A172 (cell line): Measurements from ENCODE around the gene CFAP161. TPM values are rescaled to one million over a fixed set of nuclear protein-coding genes. Genes with fewer than 3 reads are reported as not detected.

Source experiments
- DNase-seq: peaks from one replicate; pipeline ENCODE4 v3.0.0-alpha.2; 2015; ENCODE audit warnings: low spot score
- total RNA-seq: library from RNA; depleted of rRNA; stranded (reverse); fragments of >200 nt; shearing (Covaris generic); gene quantifications from 2 replicates; pipeline ENCODE4 v1.2.3, GENCODE V29; 2014; rRNA removed

CFAP161 gene, protein sequence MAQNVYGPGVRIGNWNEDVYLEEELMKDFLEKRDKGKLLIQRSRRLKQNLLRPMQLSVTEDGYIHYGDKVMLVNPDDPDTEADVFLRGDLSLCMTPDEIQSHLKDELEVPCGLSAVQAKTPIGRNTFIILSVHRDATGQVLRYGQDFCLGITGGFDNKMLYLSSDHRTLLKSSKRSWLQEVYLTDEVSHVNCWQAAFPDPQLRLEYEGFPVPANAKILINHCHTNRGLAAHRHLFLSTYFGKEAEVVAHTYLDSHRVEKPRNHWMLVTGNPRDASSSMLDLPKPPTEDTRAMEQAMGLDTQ
- total RNA-seq, result not detected in 2 replicates

DNA sequence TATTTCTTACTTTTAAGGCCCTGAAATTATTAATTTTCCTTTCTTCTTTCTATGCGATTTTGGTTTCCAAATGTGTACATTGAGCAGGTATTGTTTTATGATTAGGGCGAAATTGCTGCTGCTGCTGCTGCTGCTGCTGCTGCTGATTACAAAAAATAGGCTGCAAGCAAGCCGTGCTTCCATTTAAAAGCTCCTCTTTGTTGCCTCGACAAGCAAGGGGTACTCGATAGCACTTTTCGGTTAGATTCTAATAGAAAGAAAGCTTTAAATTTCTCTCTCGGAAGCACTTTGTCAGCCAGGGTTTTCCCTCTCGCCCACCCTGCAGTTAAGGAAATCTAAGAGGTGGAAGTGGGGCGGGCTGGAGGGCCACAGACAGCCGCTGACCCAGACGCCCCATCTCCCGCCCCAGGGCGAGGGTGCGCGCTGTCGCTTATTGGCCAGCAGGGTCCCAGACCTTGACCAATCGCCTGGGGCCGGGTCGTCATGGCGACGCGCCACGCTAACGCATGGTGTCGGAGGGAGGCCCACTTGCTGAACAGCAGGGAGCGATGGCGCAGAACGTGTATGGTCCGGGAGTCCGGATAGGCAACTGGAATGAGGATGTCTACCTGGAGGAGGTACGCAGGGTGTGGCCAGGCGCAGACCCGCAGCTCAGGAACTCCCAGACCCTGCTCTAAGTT, at the start of gene CFAP161:
CFAP161 (plus strand) TSS at position 489 of the 680 bp plus-strand sequence; CDS start at position 549, 60 bp downstream.
- DNase-seq, result peak; percentile 4

DNA sequence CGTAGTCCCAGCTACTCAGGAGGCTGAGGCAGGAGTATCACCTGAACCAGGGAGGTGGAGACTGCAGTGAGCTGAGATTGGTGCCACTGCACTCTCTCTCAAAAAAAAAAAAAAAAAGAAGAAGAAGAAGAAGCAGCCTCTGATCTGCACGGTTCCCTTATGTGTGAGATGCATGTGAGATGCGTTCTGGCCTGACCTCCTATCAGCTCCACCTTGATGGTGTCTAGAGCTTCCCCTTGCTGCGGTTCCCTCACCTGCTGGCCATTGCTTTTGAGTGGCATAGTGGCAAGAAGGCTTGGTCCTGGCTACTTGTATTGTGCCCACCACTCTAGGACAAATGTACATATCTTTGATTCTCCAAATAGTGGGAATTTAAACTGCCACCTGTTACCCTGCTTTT, 49.4 kb upstream of the CFAP161 start:
- DNase-seq, result no peak

GRCh38 chr15:81085213-81085612, 48.9 kb upstream of the CFAP161 start:
- DNase-seq, result no peak

DNA sequence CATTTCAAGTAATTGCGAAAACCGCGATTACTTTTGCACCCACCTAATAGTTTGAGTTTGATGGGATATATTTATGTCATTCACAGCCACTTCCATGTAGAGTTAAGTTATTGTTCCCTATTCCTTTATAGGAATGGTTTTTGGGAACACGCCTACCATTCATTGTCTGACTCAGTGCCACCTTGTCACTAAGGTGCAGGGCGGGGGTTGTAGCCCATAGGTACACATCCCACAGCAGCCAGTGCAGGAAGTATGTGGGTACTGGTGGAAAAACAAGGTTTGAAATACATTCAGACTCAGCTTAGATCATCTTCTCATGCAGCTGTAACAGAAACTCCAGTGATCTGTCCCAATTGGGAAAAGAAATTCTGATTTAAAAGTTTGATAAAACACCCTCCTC, 48.2 kb upstream of the CFAP161 start:
- no peak for DNase-seq

- no peak for DNase-seq
Observed at GRCh38 chr15:81087066-81087465, 47.0 kb upstream of the CFAP161 start.

- DNase-seq, result no peak
Observed at GRCh38 chr15:81087694-81088093, 46.4 kb upstream of the CFAP161 start.

DNA sequence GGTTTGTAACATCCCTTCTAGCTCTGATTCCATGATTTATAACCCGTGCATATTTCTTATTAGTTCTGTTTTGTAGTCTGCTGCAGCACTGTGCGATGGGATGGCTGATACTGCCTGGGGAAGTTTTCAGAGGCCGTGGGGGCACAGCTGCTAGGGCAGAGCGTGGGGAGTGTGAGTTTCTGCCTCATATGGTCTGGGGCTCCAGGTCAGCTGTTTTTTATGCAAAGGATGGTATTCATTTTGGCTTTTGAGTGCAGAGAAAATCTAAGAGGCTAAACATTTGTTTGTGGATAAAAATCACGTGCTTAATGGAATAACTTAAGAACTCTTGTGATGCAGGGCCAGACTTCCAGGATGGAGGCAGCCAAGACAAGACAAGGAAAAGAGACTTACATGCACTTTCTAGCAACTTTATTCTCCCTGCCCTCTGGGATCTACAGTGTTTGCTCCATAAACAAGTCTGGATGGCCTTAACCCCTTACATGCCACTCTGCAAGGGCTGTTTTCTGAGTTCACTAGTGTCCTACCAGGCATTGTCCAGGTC, 45.5 kb upstream of the CFAP161 start:
- no peak for DNase-seq

DNA sequence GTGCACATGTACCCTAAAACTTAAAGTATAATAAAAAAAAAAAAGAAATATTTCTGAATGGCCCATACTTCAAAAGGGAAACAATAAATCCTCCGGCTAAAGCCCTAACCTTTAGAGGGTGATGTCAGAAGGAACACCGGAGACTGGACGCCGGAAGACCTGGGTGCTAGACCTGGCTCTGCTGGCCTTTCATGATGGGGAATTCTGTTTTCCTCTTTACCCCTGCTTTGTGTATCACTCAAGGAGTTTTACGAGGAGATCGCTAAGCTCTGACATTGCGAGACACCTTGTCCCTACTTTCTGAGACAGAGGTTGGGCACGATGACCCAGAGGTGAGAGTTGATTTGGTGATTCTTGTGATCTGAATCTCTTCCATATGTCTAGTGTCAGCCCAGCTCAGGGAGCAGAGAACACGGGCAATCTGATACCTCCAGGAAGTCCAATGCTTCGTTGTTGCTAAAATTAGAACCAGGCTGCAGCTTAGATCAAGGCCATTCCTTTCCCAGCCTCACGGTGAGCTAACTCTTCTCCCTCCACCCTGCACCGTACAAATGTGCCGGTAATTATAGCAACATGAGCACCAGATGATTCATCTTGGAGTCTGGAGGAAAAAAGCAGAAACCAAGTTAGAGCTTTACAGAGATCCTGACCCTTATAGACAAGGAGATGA, 42.0 kb upstream of the CFAP161 start:
- peak; percentile 90 for DNase-seq

DNA sequence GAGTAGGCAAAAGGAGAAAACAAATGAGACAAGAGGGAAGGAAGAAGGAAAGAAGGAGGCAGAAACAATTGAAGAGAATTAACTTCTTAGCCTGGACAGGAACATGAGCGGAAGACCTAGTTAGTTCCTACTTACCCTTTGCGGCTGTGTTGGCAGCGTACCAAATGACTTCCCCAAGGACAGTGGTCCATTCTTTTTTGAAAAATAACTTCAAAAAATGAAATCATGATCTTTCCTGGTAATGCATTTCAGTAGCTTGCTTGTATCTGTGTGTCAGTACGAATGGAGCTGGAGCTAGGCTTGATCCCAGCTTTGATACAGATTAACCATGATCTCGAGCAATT, 41.5 kb upstream of the CFAP161 start:
- DNase-seq, result no peak

DNA sequence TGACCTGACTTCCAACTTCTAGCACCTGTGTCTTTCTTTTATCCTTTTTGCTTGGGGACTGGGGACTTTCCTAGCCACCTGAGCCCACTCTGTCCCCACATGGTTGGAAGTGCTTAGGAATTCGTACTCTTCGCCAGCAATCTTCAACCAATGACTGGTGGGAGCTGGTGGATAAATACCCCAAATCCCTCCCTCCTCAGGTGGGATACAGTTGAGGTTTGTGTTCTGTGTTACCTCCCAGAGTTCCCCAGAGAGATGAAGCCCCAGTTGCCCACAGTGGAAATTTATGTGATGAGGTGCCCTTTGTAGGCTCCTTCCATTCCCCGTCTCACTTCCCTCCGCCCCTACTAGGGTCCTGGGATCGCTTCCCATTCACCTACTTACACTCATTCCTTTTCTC, 40.1 kb upstream of the CFAP161 start:
- DNase-seq, result no peak

GRCh38 chr15:81095690-81096365, 38.2 kb upstream of the CFAP161 start:
- no peak for DNase-seq

- DNase-seq, result no peak
Observed at GRCh38 chr15:81096398-81096797, 37.7 kb upstream of the CFAP161 start.

DNA sequence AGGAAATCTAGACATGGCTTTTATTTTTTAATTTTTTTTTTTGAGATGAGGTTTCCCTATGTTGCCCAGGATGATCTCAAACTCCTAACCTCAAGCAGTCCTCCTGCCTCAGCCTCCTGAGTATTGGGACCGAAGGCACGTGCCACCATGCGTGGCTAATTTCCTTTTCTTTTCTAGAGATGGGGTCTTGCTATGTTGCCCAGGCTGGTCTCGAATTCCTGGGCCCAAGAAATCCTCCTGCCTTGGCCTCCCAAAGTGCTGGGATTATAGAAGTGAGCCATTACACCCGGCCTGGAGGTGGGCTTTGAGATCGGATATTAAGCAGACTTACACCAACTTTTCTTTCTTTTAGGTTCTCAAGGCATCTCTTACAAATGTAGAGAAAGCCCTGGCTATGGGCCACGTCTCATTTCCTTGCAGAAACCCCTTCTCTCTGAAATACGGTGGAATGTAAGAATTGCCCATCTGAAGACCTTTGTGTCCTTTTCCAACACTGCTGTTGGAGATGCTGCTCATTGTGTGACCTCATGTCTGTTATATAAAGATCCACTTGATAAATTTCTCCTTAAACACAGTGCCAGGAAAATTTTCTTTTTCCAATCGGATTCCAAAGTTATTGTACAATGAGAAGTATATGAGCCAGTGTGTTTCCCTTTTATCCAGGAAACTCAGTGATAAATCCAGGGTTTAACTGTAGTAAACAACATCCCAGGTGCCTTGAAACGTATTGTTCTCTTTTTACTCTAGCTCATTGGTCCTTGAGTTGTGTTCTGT, 36.8 kb upstream of the CFAP161 start:
- DNase-seq, result no peak

DNA sequence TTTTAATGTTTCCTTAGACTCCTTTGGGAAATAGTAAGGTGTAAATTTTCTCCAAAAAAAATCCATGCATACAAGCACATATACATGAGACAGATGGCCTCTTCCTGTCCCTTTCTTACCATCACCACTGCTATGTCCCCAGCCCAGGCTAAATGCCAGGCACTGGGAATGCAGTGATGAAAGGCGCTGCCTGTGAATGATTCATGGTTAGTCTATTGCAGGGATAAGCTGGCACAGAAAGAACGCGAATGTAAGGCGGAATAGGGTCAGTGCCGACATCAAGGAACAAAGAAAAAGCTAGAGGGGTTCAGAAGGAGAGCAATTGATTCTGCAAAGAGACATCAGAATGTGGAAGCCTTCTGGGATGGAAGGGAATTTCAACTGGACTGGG, 36.2 kb upstream of the CFAP161 start:
- DNase-seq, result peak; percentile 34

- DNase-seq, result no peak
Observed at GRCh38 chr15:81098349-81098748, 35.7 kb upstream of the CFAP161 start.

DNA sequence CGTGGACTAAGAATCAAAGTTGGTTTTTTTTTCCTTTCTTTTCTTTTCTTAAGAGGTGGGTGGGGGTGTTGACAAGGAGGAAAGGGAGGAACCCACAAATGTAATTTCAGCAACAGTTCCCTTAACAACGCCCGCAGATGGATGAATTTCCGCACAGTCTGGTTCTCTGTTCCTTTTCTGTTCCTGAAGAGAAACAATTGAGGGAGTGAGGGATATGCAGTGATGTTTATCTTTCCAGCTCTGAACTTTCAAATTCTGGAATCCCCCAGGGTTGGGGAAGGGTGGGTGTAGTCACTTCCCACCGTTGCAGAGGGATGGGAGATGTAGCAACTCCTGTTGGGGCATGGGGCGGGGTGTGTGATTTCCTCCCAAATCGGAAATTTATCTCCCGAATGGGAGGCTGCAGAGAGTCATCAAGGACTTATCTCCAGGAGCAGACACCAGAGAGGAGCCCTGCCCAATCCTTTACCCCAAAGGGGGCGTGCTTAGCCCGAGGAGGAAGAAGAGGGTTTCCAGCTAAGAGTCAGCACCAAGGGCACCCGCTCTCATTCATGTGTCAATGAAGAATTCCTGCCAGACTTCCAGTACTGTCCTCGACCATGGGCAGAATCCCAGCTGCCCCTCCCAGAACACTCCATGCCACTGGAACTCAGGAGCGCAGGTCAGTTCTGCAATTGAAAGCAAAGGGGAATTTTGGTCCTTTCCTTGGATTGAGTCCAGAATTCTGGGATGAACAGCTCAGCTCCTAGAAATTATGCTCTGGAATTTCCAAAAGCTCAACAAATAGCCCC, 35.0 kb upstream of the CFAP161 start:
- peak; percentile 51 for DNase-seq

- no peak for DNase-seq
Observed at GRCh38 chr15:81101894-81102815, 31.9 kb upstream of the CFAP161 start.

- DNase-seq, result no peak
Observed at GRCh38 chr15:81103857-81104256, 30.2 kb upstream of the CFAP161 start.

GRCh38 chr15:81105545-81105944, 28.5 kb upstream of the CFAP161 start:
- DNase-seq, result no peak
